Smooth muscle cell (in vitro differentiated cells): ENCODE results near the gene TEX26. TPM values are rescaled to one million over a fixed set of nuclear protein-coding genes. Genes with fewer than 3 reads are reported as not detected.

ENCODE experiments used
- DNase-seq: peaks from one replicate; lab custom pipeline; 2025; ENCODE audit not compliant: unreplicated experiment; lab: John Stamatoyannopoulos, UW
- H2AFZ ChIP-seq: fragments of 200-600 bp; sonication (generic); 2 replicates; pipeline ENCODE4 v1.6.0; 2016; ENCODE audit warnings: antibody characterized with exemption, low read depth, mild to moderate bottlenecking
- H3F3A ChIP-seq: fragments of 200-600 bp; sonication (generic); 2 replicates; pipeline ENCODE4 v1.6.0; 2017; ENCODE audit warnings: antibody characterized with exemption, low read depth
- H3K27ac ChIP-seq: fragments of 200-600 bp; sonication (generic); 2 replicates; pipeline ENCODE4 v1.5.1; 2016; ENCODE audit warnings: low read depth, mild to moderate bottlenecking
- H3K27me3 ChIP-seq: fragments of 200-600 bp; sonication (generic); 2 replicates; pipeline ENCODE4 v1.6.1; 2016; ENCODE audit warnings: low read depth, mild to moderate bottlenecking
- H3K36me3 ChIP-seq: fragments of 200-600 bp; sonication (generic); 2 replicates; pipeline ENCODE4 v1.5.1; 2016; ENCODE audit warnings: low read depth
- H3K4me1 ChIP-seq: fragments of 200-600 bp; sonication (generic); 2 replicates; pipeline ENCODE4 v1.5.1; 2016; ENCODE audit warnings: low read depth
- H3K4me2 ChIP-seq: fragments of 200-600 bp; sonication (generic); 2 replicates; pipeline ENCODE4 v1.6.0; 2016; ENCODE audit warnings: mild to moderate bottlenecking
- H3K4me3 ChIP-seq: fragments of 200-600 bp; sonication (generic); 2 replicates; pipeline ENCODE4 v1.5.1; 2016; ENCODE audit warnings: mild to moderate bottlenecking
- H3K79me2 ChIP-seq: fragments of 200-600 bp; sonication (generic); 2 replicates; pipeline ENCODE4 v1.6.0; 2016; ENCODE audit warnings: low read depth, mild to moderate bottlenecking
- H3K9ac ChIP-seq: fragments of 200-600 bp; sonication (generic); 2 replicates; pipeline ENCODE4 v1.6.0; 2016; ENCODE audit warnings: low read depth
- H3K9me3 ChIP-seq: fragments of 200-600 bp; sonication (generic); replicated peaks from 2 replicates; pipeline ENCODE4 v1.5.1; 2016; ENCODE audit warnings: low read depth
- H4K20me1 ChIP-seq: fragments of 200-600 bp; sonication (generic); 2 replicates; pipeline ENCODE4 v1.6.0; 2016; ENCODE audit warnings: low read depth
- WGBS: methylation state at CpG from one replicate; pipeline ENCODE4 v1.1.7; 2016; ENCODE audit warnings: low lambda C conversion rate; 5-methylcytosine and 5-hydroxymethylcytosine counted together
- polyA plus RNA-seq: library from polyadenylated mRNA; unstranded; fragments of >200 nt; fragmentation: Nextera tagmentation; extraction: Ambion mirVana; gene quantifications from 2 replicates; pipeline ENCODE4 v1.2.1, GENCODE V29; 2016
- total RNA-seq: library from RNA; depleted of rRNA; stranded (reverse); fragments of >200 nt; gene quantifications from 2 replicates; pipeline ENCODE4 v1.2.3, GENCODE V29; 2014
- TF ChIP-seq, protein P1 (sequence below): fragments of 200-600 bp; sonication (generic); IDR thresholded peaks from 2 replicates; pipeline ENCODE4 v1.5.1; 2017; ENCODE audit warnings: borderline replicate concordance, mild to moderate bottlenecking, antibody characterized with exemption; ENCODE audit not compliant: insufficient read depth, poor library complexity, severe bottlenecking

The TEX26 gene
- total and polyA plus RNA-seq, 2 experiments from 2014 or later: 0.42 to 0.58 TPM

DNA sequence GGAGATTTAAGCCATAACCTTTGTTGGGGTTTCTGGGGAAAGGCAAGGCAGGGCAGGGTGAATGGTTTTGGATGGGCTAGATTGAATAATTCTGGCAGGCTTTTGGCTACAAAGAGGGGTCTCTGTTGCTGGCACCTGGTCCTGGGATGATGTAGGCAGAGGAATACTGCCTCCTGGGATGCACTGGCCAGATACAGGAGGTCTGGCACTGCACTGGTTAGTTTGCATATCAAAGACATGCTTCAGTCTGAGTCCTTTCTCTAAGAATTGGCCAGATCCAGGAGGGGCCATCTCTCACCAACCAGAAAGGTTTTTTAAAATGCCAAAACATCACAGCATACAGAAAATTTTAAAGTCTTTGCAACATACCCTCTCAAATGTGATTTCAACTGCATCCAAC is 34.4 kb upstream of the TEX26 start:
- Histone ChIP-seq H3K9ac (peak overlapping the region; percentile 38), H3K36me3 (no peaks in the 10 kb centered on the region), H3K79me2 (no peaks in the 10 kb centered on the region), H3K4me2 (peak overlapping the region; percentile 67), H3K27ac (peak overlapping the region; percentile 77), H3K9me3 (no peaks in the 10 kb centered on the region), H2AFZ (no peak overlapping the region), H3K4me1 (peaks cover 14% of the 10 kb centered on the region), H3K27me3 (no peaks in the 10 kb centered on the region), H3F3A (peaks cover 3% of the 10 kb centered on the region), H3K4me3 (no peak overlapping the region), H4K20me1 (no peaks in the 10 kb centered on the region)
- TF ChIP-seq, protein P1, sequence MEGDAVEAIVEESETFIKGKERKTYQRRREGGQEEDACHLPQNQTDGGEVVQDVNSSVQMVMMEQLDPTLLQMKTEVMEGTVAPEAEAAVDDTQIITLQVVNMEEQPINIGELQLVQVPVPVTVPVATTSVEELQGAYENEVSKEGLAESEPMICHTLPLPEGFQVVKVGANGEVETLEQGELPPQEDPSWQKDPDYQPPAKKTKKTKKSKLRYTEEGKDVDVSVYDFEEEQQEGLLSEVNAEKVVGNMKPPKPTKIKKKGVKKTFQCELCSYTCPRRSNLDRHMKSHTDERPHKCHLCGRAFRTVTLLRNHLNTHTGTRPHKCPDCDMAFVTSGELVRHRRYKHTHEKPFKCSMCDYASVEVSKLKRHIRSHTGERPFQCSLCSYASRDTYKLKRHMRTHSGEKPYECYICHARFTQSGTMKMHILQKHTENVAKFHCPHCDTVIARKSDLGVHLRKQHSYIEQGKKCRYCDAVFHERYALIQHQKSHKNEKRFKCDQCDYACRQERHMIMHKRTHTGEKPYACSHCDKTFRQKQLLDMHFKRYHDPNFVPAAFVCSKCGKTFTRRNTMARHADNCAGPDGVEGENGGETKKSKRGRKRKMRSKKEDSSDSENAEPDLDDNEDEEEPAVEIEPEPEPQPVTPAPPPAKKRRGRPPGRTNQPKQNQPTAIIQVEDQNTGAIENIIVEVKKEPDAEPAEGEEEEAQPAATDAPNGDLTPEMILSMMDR: no peak
- DNase-seq: no peak

- no peaks in the 10 kb centered on the region for H4K20me1 ChIP-seq
- no peaks in the 10 kb centered on the region for H3F3A ChIP-seq
- H3K27me3 ChIP-seq: no peaks in the 10 kb centered on the region
- TF ChIP-seq, protein P1: no peak
- peak overlapping the region; percentile 45 for H3K9ac ChIP-seq
- H3K79me2 ChIP-seq: no peaks in the 10 kb centered on the region
- no peak for DNase-seq
- H3K4me2 ChIP-seq: peak overlapping the region; percentile 67
- peak overlapping the region; percentile 76 for H2AFZ ChIP-seq
- H3K36me3 ChIP-seq: no peaks in the 10 kb centered on the region
- WGBS: 40% methylated on average over 7 of the region's 7 CpGs
- peaks cover 14% of the 10 kb centered on the region for H3K4me1 ChIP-seq
- H3K9me3 ChIP-seq: no peaks in the 10 kb centered on the region
- H3K4me3 ChIP-seq: no peak overlapping the region
- H3K27ac ChIP-seq: peak overlapping the region; percentile 77
Measured at GRCh38 chr13:30898678-30899241, 33.7 kb upstream of the TEX26 start.

DNA sequence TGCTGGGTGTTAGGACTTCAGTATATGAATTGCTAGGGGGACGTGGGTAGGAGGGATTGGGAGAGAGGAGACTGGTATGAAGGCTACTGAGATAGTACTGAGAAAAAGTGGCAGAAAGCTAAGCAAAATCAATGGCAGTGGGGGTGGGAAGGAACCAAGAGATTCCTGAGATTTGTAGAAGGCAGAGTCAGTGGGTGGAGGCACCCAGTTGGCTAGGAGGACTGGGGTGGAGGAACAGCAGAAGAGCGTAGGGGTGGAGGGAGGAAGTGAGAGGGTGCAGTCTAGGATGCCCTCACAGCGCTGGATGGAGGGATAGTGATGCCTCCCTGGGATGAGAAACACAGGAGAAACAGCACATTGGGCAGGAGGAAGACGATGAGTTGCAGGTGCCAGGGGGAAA is 32.0 kb upstream of the TEX26 start:
- H3K9ac ChIP-seq: no peak overlapping the region
- H3K27ac ChIP-seq: no peak overlapping the region
- 93% methylated on average over 4 of the region's 4 CpGs for WGBS
- H3K36me3 ChIP-seq: no peaks in the 10 kb centered on the region
- H3K4me3 ChIP-seq: no peak overlapping the region
- no peaks in the 10 kb centered on the region for H3K9me3 ChIP-seq
- no peak for DNase-seq
- no peaks in the 10 kb centered on the region for H3K27me3 ChIP-seq
- no peak overlapping the region for H3K4me2 ChIP-seq
- H3F3A ChIP-seq: no peaks in the 10 kb centered on the region
- H3K79me2 ChIP-seq: no peaks in the 10 kb centered on the region
- H3K4me1 ChIP-seq: peaks cover 12% of the 10 kb centered on the region
- H2AFZ ChIP-seq: no peak overlapping the region
- no peaks in the 10 kb centered on the region for H4K20me1 ChIP-seq
- TF ChIP-seq, protein P1: no peak
